ENCODE measurements around the gene LRRC27.
"Not testable (repeated sequence)": the region's sequence is repeated elsewhere in the genome, so short reads cannot be mapped to it uniquely, and the experiment has no call there.

The LRRC27 gene

DNA sequence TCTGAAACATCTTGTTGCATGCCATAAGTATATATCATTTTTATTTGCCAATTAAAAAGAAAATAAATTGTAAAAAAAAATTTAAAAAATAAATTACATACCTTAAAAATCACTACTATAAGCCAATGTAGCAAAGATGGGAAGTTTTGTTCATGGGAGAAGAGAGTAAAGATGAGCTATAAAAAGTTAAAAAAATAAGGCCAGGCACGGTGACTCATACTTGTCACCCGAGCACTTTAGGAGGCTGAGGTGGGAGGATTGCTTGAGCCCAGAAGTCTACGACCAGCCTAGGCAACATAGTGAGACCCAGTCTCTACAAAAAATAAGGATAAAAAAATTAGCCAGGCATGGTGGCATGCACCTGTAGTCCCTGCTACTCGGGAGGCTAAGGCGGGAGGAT, 15.9 kb upstream of the LRRC27 start:
- DNase-seq = no peak

DNA sequence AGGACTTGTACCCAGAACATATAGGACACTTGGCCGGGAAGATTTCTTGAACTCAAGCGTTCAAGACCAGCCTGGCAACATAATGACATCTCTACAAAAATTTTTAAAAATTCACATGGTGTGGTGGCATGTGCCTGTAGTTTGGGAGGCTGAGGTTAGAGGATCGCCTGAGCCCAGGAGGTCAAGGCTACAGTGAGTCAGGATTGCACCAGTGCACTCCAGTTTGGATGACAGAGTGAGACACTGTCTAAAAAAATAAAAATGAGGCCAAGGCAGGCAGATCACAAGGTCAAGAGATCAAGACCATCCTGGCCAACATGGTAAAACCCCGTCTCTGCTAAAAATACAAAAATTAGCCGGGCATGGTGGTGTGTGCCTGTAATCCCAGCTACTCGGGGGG, 14.5 kb upstream of the LRRC27 start:
- DNase-seq = not testable (repeated sequence)

DNA sequence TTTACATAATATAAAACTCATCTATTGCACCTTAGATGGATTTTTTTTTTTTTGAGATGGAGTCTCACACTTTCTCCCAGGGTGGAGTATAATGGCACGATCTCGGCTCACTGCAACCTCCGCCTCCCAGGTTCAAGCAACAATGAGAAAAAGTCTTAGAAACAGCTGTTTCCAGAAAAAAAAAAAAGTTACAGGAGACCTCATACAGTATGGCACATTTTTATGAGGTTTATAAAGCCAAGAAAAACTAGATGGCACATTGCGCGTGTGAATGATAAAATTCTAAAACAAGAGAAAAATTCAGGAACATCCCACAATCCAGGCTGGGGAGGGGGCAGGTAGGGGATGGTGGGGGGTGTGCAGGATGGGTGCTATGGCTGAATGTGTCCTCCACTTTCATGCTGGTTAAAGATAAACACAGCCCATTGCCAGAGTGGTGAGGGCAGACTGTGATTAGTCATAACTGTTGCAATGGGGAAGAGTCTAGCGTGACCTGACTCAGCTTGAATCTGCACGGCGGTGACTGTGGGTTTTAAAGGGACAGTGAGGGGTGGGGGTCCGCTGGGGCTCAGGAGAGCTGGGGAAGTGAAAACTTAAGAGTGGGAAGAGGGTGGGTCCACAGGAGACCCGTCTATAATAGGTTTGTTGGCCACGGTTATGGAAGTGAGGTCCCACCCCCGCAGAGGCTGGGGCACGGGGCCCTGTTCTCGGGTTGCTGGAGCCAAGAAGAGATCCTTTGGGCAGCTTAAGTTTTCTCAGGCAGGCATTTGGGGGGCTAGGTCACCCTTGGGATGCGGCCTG, 11.9 kb upstream of the LRRC27 start:
- DNase-seq = peak; percentile 43

DNA sequence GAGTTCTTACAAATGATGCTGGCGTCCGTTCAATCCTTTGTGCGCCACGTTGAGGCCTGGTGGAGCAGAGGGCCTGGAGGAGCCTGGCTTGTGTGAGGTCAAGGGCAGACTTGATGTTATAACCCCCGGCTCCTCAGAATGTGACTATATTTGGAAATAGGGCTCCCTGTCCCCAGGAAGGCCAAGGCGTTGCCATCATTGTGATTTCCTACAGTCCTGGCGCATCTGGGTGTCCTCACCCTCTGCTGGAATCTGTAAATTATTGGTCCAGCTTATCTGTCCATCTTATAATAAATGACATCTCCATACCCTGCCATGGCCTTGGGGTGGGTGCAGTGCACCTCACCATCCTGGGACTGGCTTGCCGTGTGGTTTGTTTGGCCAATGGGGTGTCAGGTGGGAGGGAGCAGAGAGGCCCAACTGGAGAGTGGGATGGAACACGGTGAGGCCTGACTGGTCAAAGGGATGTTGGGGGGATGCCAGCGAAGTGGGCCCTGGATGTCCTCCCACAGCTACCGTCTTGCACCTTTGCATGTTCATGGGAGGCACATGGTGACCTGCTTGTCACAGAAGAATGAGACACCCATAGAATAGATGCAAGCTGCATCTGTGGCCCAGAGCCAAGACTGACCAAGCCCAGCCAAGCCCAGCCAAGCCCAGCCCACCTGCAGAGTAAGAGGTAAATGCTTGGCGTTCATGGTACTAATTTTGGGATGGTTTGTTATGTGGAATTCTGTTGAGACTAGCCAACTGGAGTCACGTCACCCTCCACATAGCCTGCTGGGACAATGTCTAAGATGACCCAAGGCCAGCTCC, 11.1 kb upstream of the LRRC27 start:
- no peak for DNase-seq

DNA sequence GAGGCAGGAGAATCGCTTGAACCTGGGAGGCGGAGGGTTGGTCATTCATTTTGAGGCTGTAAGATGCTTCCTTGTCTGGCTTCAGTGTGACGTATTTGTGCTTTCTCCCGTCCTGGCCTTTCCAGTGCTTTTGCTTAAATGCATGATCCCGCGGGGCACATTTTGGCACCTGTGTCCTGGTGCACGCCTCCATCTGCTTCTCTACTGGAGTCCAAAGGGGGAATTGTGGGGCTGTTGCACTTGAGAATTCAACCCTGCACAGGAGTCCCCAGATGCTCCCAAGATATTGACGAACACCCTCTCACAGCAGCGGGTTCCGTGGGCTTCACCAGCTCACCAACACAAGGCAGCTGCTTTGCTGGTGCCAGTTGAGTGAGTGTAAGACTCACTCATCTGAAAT, 10.3 kb upstream of the LRRC27 start:
- no peak for DNase-seq

DNA sequence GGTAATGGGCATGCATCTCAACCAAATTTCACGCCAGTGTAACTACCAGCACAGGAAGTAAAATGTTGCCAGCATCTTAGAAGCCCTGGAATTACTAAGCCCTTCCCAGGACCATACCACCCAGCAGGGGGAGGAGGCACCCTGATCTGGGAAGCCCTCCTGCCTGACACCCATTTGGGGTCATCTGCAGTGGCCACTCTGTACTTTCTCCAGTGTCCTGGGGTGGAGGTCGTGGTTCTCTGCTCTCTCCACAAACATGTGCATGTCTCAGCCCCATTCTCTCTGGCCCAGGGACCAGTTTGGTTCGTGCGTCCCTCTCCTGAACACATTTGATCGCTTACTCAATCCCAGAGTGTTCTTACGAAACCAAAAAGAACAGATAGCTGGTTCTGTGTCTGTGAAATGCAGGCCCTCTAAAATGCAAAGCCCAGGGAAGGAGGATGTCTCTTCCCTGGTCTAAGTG, 9.4 kb upstream of the LRRC27 start:
- no peak for DNase-seq

DNA sequence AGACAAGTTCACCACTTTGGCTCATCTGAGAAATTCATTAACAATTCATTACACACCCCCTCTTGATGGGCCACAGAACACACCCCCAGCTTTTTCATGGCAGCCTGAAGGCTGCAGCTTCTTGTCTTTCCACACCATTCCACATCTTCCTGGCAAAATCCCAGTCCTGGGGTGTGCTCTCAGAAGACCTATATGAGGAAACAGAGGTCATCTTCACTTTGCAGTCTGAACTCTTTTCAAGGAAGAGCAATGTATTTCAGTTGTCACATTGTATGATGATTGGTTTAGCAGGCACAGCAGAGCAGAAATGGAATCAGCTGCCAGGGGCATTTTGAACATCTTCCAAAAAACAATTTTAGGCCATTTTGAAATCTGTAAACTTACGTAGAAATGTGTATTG, 7.8 kb upstream of the LRRC27 start:
- no peak for DNase-seq

DNA sequence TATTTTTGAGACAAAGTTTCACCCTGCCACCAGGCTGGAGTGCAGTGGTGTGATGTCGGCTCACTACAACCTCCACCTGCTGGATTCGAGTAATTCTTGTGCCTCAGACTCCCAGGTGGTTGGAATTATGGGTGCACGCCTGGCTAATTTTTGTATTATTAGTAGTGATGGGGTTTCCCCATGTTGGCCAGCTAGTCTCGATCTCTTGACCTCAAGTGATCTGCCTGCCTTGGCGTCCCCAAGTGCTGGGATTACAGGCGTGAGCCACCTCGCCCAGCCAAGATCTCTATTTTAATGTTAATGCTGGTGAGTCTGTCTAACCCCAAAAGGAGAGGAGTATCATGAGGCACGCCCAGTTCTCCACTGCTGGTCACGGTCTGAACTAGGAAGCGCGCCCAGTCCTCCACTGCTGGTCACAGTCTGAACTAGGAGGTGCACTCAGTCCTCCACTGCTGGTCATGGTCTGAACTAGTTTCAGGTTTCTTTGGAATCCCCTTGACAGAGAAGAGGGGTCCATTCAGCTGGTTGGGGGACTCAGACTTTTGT, 5.6 kb upstream of the LRRC27 start:
- DNase-seq = no peak

DNA sequence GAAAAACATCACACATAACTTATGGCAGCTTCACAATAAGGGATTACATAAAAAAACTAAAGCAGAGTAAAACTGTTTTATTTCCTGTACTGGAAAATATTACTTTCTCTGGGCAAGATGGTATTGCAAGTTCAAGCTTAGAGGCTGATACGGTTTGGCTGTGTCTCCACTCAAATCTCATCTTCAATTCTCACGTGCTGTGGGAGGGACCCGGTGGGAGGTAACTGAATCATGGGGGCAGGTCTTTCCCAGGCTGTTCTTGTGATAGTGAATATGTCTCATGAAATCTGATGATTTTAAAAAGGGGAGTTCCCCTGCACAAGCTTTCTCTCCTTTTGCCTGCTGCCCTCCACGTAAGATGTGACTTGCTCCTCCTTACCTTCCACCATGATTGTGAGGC, 5.1 kb upstream of the LRRC27 start:
- DNase-seq = no peak

DNA sequence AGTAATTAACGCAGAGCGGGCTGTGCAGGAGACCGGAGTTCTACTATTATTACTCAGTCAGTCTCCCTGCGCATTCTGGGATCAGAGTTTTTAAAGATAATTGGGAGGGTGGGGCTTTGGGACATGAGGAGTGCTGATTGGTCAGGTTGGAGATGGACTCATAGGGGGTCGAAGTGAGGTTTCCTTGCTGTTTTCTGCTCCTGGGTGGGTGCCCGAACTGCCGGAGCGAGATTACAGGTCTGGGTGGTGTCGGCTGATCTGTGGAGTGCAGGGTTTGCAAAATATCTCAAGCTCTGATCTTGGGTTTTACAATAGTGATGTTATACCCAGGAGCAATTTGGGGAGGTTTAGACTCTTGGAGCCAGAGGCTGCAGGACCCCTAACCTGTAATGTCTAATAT, 3.9 kb upstream of the LRRC27 start:
- no peak for DNase-seq

DNA sequence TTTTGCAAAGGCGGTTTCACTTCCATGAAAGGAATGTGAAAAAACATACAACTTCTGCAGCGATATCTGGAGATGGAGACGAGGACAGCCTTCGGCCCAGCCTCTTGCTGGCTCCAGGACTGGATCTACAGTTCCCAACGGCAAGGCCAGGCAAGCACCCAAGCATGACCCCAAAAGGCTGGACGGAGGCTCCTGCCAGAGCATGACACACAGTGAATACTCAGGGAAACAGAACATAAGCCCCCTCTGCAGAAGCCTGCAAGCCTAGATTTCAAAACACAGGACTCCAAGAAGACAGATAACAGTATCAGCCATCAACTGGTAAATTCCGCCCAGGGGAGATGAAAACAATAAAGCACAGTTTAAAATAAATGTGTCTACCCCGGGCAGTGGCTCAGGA, 3.3 kb upstream of the LRRC27 start:
- no peak for DNase-seq

DNA sequence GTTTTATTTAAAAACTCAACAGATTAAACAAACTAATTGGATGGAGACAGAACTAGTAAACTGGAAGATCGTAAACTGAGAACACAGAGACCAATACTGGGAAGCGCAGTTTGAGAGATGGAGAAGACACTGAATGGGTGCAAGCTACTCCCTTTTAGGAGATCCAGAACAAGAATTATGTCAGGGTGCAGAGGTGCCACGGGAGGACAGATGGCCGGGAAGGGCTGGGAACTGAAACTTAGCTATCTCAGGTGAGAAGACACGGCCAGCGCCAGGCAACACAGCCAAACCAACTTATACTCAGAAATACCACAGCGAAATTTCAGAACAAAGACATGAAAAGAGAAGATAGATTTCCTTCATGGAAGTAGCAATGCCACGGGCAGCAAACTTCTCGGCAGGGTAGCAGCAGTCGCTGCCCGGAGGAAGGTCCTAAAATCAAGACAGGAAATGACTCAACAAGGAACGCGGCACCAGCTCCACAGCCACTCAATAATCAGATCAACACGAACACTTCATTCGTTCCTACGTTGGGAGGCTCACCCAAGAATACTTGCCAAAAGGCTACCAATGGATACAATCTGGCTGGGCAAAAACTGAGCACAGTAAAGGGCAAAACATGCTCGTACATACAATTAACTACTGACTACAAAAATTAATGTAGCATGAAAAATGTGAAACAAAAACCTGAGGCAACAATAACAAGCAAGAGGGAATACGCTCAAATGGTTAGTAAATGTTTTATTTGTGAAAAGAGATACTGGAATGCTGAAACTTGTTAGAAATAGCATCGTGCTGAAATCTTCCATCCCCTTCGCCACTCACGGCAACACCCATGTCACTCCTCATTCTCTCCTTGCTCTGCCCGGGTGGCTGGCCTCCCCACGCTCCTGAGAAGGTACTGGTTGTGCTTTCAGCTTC, 2.2 kb upstream of the LRRC27 start:
- DNase-seq = peak; percentile 21

DNA sequence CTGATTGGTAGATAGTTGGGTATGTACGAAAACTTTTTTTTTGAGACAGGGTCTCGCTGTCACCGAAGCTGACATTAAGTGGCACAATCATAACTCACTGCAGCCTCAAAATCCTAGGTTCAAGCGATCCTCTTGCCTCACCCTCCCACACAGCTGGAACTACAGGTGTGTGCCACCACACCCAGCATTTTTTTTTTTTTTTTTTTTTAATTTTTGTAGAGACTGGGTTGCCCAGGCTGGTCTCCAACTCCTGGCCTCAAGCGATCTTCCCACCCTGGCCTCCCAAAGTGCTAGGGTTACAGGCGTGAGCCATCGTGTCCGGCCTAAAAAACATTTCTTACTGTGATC, 1.5 kb upstream of the LRRC27 start:
- DNase-seq = no peak

DNA sequence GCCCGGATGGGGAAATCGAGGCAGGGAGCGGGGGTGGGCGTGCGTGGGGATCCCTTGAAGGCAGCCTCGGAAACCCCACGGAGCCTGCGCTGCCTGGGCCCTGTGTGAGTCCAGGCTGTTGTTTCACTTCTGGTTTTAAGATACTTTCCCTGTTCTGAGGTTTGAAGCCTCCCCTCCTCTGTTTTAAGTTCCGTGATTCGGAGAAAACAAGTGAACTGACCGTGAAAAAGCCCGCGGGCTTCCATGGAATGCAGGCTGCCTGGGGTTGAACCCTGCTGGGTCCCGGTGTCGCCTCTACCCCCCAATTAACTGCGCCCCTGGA, 401 bp downstream of the LRRC27 start:
- peak; percentile 14 for DNase-seq

DNA sequence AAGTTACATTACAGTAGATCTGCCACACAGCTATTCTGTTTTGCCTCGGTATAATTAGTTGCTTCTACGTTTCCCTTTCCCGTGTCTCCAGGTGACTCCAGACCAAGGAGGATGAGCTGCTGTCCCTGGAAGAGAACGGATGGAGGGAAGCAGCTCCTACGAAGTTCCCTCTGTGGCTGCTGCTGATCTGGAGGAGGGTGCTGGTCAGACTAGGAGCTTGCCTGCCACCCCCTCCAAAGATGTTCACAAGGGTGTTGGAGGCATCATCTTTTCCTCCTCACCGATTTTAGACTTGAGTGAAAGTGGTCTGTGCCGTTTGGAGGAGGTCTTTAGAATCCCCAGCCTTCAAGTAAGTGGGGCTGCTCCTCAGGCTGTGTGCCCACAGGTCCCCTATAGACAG, 1.4 kb downstream of the LRRC27 start:
- DNase-seq = no peak

DNA sequence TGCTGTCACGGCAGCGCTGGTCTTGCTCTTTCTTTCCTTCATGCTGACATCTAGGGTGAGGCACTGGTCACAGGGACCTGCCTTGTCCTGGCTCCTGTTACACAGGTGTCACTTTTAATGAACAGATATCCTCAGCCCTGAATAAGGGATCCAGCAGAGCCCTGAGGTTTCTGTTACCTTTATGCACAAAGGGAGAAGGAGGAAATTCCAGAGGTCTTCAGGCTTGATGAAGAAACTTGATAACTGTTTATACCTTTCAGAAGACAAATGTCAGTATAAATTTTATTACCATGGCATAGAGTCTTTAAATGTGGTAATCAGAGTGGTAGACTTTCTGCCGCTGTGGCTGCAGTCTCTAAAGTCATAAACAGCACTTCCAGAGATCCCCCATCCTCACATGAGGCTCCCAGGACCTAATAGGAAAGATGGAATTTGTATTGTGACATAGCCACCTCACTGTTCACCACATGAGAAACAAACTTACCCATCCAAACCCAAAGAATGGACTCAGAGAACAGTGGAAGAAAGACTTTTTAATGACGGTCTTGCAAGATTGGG, 2.7 kb downstream of the LRRC27 start:
- no peak for DNase-seq

DNA sequence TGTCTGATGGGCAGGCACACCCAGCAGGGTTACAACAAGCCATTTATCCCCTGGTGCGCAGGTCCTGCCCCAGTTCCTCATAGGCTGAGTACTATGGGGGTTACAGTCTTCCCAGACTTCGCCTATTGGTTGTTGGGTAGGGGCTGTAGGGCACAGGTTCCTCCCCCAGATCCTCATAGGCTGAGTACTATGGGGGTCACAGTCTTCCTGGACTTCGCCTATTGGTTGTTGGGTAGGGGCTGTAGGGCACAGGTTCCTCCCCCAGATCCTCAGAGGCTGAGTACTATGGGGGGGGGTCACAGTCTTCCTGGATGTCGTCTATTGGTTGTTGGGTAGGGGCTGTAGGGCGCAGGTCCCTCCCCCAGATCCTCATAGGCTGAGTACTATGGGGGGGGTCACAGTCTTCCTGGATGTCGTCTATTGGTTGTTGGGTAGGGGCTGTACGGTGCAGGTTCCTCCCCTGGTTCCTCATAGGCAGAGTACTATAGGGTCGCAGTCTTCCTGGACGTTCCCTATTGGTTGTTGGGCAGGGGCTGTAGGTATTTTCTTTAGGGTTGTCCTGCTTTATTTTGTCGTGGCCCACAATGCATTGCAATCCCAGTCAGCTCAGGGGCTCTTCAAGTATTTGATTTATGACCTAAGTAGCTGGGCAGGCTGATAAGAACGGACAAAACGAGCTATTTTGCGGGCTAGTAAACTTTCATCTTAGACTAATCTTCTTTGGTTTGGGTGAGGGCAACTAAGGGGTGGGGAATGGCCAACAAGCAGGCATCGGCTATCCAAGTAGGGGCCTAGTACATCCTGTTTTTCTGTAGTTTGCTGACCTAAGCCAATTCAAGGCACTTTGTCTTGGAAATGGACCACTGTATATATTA, 3.4 kb downstream of the LRRC27 start:
- peak; percentile 100 for DNase-seq

DNA sequence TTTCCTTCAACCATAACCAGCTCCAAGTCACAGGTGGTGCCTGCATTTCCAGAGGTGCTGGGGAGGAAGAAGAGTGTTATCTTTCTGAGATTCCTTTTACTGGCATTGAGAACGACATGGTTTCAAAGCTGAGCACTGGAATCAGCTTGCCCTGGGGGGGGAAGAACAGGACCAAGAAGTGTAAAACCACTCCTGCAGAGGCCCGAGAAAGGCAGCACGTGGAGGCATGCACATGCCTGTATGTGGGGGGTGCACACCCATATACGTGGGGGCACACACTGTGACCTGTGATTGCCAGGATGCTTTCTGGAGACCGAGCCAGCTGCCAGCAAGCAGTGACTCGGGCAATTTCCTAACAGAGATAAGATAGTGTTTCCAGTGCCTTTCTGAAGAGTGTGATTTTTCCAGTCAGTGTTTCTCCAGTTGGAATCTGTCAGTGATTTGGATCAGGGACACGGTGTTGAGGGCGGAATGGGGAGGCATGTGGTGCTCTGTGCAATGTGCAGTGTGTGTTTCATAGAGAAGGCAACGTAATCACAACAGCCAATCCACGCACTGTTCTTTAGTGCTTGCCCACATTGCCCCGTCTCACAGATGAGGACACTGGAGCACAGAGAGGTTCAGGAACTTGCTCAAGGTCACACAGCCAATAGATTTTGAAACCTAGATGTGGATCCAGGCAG, 4.2 kb downstream of the LRRC27 start:
- DNase-seq = peak; percentile 41

DNA sequence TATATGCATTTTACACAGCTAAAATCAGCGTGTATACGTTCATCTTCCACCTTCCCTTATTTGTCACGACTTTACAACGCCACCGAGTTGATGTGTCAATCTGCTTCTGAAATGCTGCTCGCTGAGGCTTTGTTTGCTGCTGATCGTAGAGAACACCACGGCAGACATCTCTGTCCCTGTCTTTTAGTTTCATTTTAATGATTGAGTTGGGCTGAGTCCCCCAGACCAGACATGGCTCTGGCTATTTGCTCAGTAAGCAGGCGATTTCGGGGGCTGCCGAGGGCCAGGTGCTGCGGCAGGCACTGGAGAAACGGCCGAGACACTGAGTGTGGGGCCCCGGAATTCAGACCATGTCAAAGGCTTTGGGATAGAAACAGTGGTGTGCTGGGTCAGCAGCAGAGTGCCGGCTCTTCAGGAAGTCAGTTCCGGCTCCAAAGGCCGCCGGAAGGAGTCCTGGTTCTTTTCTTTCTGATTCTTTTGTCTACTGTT, 5.0 kb downstream of the LRRC27 start:
- DNase-seq = peak; percentile 36

DNA sequence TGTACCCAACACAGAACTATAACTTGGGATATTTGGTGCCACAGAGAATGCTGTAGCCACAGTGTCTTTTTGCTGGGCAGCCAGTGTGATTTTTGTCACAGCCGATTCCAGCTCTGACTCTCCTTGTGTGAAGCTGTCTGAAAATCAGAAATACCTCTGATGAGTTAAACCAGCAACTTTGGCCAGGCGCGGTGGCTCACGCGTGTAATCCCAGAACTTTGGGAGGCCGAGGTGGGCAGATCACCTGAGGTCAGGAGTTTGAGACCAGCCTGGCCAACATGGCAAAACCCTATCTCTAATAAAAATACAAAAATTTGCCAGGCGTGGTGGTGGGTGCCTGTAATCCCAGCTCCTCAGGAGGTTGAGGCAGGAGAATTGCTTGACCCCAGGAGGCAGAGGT, 5.9 kb downstream of the LRRC27 start:
- DNase-seq = not testable (repeated sequence)

DNA sequence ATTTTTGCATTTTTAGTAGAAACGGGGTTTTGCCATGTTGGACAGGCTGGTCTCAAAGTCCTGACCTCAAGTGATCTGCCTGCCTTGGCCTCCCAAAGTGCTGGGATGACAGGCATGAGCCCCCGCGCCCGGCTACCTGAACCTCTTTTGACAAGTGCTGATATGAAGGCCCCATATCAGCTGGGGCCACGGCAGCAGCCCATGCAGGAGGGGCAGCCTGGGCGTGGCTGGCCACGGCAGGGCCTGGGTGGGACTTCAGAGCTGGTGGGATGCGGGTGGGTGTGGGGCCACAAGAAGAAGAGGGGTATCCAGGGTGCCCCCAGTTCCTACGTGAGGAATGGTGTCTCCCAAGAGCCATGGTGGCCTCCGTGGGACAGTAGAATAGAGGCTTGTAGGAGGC, 6.9 kb downstream of the LRRC27 start:
- no peak for DNase-seq

All from GF-D8 (cell line).